Brain microvascular endothelial cell (primary cell): ENCODE measurements around the gene CIP2A.

Source experiments
- DNase-seq: peaks from one replicate; pipeline ENCODE4 v3.0.0-alpha.2; 2020
- H3K27ac ChIP-seq: fragments of 250-450 bp; sonication (Bioruptor Pico); 2 replicates; pipeline ENCODE4 v1.5.1; 2020; ENCODE audit warnings: mild to moderate bottlenecking, moderate library complexity
- H3K27me3 ChIP-seq: fragments of 250-450 bp; sonication (Bioruptor Pico); replicated peaks from 2 replicates; pipeline ENCODE4 v1.5.1; 2020; ENCODE audit warnings: mild to moderate bottlenecking
- H3K36me3 ChIP-seq: fragments of 250-450 bp; sonication (Bioruptor Pico); replicated peaks from 2 replicates; pipeline ENCODE4 v1.5.1; 2020; ENCODE audit warnings: mild to moderate bottlenecking
- H3K4me3 ChIP-seq: 2 replicates; pipeline ENCODE4 v1.5.1; 2011; ENCODE audit warnings: low read depth, mild to moderate bottlenecking, control low read depth, low read length, moderate library complexity
- in situ Hi-C: cut with HindIII; loops from 2 replicates; pipeline ENCODE4 v1.10.0; 2017; ENCODE audit warnings: low sequenced_read_pairs, low pct_ligation_motif_present
- TF ChIP-seq, protein P1 (sequence below): IDR thresholded peaks from 2 replicates; pipeline ENCODE4 v1.5.1; 2011; ENCODE audit warnings: low read depth, mild to moderate bottlenecking, moderate library complexity, low read length, control low read depth, inconsistent platforms; ENCODE audit errors: missing control alignments

CIP2A gene

DNA sequence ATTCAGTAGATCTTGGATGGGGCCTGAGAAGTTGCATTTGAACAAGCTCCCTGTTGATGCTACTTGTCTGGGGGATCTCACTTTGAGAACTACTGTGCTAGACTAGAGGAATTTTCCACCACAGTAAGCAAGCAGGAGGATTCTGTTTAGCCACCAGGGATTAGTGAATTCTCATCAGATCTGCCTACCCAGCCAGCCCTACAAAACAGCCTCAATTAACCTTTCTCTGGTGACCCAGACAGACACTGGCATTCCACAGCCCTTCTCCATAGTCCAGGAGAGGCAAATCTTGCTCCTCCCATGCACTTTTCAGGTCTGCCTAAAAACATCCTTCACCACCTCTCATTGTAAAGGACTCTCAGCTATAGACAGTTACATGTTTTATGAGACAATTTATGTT lies 62.1 kb downstream of the CIP2A start:
- H3K36me3 ChIP-seq = no peaks in the 10 kb centered on the region
- in situ Hi-C loops = no loop called here
- TF ChIP-seq, protein P1, sequence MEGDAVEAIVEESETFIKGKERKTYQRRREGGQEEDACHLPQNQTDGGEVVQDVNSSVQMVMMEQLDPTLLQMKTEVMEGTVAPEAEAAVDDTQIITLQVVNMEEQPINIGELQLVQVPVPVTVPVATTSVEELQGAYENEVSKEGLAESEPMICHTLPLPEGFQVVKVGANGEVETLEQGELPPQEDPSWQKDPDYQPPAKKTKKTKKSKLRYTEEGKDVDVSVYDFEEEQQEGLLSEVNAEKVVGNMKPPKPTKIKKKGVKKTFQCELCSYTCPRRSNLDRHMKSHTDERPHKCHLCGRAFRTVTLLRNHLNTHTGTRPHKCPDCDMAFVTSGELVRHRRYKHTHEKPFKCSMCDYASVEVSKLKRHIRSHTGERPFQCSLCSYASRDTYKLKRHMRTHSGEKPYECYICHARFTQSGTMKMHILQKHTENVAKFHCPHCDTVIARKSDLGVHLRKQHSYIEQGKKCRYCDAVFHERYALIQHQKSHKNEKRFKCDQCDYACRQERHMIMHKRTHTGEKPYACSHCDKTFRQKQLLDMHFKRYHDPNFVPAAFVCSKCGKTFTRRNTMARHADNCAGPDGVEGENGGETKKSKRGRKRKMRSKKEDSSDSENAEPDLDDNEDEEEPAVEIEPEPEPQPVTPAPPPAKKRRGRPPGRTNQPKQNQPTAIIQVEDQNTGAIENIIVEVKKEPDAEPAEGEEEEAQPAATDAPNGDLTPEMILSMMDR = no peak
- H3K27ac ChIP-seq = no peak overlapping the region
- no peak for DNase-seq
- H3K4me3 ChIP-seq = no peak overlapping the region
- H3K27me3 ChIP-seq = no peaks in the 10 kb centered on the region

DNA sequence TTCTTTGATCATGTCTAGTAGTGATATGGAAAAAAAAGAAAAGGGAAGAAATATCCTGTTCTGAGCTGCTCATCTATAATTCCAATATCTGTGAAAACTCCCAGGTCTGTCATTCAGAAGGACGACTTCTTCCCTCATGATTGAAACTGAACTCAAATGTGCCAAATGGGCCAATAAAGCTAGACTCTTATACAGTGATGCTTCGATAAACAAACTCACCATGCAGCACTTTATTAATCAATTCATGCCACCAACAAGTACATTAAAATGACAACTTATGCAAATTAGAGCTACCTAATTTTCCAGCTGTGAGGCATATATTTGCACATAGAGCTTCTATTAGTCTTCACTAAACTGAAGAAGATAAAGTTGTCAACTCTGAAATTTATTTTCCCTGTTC lies 63.3 kb downstream of the CIP2A start:
- no peaks in the 10 kb centered on the region for H3K27me3 ChIP-seq
- H3K4me3 ChIP-seq = no peak overlapping the region
- in situ Hi-C loops = no loop called here
- H3K36me3 ChIP-seq = no peaks in the 10 kb centered on the region
- TF ChIP-seq, protein P1 = no peak
- no peak for DNase-seq
- no peak overlapping the region for H3K27ac ChIP-seq

DNA sequence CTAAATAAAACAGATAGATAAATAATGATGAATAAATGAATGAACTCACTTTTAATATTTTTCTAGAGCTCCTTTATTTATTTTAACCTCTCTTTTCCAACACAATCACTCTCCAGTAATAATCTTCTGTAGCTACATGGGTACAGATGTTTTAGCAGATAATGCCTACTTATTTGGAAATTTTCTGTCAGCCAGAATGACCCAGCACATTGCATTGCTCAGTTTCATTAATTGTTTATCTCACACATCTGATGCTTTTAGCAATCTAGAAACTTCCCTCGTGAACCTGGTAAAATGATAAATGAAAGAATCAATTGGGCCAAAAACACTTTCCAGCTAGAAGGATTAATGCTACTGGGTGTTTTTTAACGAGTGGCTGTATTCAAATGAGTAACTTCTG lies 64.0 kb downstream of the CIP2A start:
- TF ChIP-seq, protein P1 = no peak
- Histone ChIP-seq H3K27me3 (no peaks in the 10 kb centered on the region), H3K36me3 (no peaks in the 10 kb centered on the region), H3K27ac (no peak overlapping the region), H3K4me3 (no peak overlapping the region)
- in situ Hi-C loops = no loop called here
- DNase-seq = no peak

DNA sequence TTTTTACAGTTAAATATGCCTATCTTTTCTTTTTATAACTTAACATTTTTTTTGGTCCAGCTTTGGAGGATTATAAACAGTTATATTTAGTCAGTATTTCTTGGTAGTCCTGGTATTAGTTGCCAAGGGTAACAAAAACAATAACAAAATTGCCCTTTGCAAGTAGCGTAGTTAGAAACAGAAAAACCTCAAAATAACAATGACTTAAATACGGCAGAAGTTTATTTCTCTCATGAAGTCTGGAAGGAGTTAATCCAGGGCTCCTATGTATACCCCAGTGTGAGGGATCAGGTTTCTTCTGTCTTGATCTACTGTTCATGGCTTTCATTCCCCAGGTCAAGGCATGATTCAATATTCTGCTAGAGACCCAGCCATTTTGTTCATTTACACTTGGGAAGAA lies 64.7 kb downstream of the CIP2A start:
- in situ Hi-C loops = no loop called here
- TF ChIP-seq, protein P1 = no peak
- Histone ChIP-seq H3K4me3 (no peak overlapping the region), H3K27me3 (no peaks in the 10 kb centered on the region), H3K27ac (no peak overlapping the region), H3K36me3 (no peaks in the 10 kb centered on the region)
- DNase-seq = no peak

DNA sequence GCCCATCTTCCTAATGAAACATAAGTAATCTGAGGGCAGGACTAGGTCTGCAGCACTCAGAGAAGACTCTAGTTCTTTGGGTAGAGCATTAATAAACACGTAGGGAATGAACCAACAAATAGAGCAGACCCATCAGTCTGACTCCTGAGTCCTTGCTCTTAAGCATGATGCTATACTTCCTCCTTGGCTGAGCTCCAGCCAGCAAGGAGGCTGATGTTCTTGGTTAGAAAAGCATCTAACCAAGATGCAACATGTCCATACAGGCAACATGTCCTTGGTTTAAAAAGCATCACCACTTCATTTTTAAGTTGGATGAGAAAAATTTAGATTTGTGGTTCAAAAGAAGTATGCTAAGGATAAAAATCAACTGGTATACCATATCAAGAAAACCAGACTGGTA lies 70.3 kb downstream of the CIP2A start:
- Histone ChIP-seq H3K36me3 (no peaks in the 10 kb centered on the region), H3K4me3 (no peak overlapping the region), H3K27me3 (no peaks in the 10 kb centered on the region), H3K27ac (no peak overlapping the region)
- in situ Hi-C loops = no loop called here
- no peak for DNase-seq
- TF ChIP-seq, protein P1 = no peak

DNA sequence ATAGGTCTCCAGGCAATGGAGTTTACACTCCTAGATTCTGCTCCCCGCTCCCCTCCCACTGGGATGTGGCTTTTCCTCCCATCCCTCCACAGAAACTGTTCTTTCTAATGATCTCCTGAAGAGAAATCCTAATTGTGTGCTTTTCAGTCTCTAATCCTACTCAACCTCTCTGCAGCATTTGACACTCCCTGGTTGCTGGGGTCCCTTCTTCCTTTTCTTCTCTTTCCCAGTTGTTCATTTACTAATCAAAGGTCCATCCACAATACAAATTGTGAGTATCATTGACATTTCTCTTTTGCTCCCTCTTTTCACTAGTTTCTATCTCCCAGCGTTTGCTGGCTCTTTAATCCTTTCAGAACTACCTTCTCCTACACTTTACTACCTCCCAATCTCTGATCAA lies 72.4 kb downstream of the CIP2A start:
- H3K27ac ChIP-seq = no peak overlapping the region
- no peak for DNase-seq
- TF ChIP-seq, protein P1 = no peak
- no peak overlapping the region for H3K4me3 ChIP-seq
- no peaks in the 10 kb centered on the region for H3K27me3 ChIP-seq
- in situ Hi-C loops = no loop called here
- H3K36me3 ChIP-seq = no peaks in the 10 kb centered on the region
